OCI-LY1 (cell line): Measurements from ENCODE around the gene USH2A.

ENCODE experiments used
- EZH2 ChIP-seq: fragments of 200-600 bp; sonication (generic), shearing (Covaris generic); IDR thresholded peaks from 2 replicates; pipeline ENCODE4 v1.8.0; 2017; ENCODE audit warnings: borderline replicate concordance, mixed run types, mild to moderate bottlenecking, antibody characterized with exemption, low read length, moderate library complexity, mixed read lengths
- TF ChIP-seq, protein P1 (sequence below): fragments of 200-600 bp; sonication (generic), shearing (Covaris generic); IDR thresholded peaks from 2 replicates; pipeline ENCODE4 v1.5.1; 2017; ENCODE audit warnings: mild to moderate bottlenecking, antibody characterized with exemption, low read length, moderate library complexity, mixed read lengths

DNA sequence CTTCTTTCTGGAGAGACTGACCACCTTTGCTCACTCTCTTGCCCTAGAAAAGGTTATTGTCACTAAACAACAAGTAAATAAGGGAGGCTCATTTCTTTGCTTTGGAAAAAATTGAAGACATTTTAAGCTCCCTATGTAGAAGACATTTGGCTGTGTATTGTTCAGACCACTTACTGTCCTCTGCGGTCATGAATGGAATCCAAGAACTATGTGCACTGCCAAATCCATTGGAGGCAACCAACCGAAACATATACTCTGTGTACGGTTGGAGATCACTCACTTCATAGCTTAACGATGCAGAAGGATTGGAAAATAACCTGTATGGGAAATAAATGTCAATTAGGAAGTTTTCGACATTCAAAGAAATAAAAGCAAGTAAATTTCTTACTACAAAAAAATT, 523.3 kb downstream of the USH2A start:
- TF ChIP-seq, protein P1, sequence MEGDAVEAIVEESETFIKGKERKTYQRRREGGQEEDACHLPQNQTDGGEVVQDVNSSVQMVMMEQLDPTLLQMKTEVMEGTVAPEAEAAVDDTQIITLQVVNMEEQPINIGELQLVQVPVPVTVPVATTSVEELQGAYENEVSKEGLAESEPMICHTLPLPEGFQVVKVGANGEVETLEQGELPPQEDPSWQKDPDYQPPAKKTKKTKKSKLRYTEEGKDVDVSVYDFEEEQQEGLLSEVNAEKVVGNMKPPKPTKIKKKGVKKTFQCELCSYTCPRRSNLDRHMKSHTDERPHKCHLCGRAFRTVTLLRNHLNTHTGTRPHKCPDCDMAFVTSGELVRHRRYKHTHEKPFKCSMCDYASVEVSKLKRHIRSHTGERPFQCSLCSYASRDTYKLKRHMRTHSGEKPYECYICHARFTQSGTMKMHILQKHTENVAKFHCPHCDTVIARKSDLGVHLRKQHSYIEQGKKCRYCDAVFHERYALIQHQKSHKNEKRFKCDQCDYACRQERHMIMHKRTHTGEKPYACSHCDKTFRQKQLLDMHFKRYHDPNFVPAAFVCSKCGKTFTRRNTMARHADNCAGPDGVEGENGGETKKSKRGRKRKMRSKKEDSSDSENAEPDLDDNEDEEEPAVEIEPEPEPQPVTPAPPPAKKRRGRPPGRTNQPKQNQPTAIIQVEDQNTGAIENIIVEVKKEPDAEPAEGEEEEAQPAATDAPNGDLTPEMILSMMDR = no peak
- no peak for TF ChIP-seq EZH2
